H1 (cell line): ENCODE data around the gene CYP4B1. TPM values are rescaled to one million over a fixed set of nuclear protein-coding genes. Genes with fewer than 3 reads are reported as not detected.

Experiments
- CTCF ChIA-PET: fragments of 300-600 bp; sonication (Branson Sonifier 250); formaldehyde crosslinking; loops from one replicate; lab custom pipeline; 2021; ENCODE audit not compliant: partially characterized antibody; lab: Charles Lee
- POLR2A ChIA-PET: fragments of 300-600 bp; sonication (Branson Sonifier 250); formaldehyde crosslinking; loops from one replicate; lab custom pipeline; 2021; ENCODE audit warnings: inconsistent platforms; ENCODE audit not compliant: partially characterized antibody; lab: Charles Lee
- DNase-seq, 2 experiments: peaks; one replicate each; pipeline versions ENCODE4 v3.0.0 to v3.0.0-alpha.2; 2010 to 2022; ENCODE audit warnings: low spot score in 2 of 2, low read depth in 1 of 2, mixed read lengths in 1 of 2
- FAIRE-seq: peaks from 2 replicates; lab custom pipeline; 2011; peaks lifted over from hg19 to GRCh38; lab: Jason Lieb, UNC
- H2AFZ ChIP-seq: 2 replicates; pipeline ENCODE4 v1.8.1; 2012; ENCODE audit warnings: low read length, inconsistent platforms
- H2AK5ac ChIP-seq: 2 replicates; pipeline ENCODE4 v1.6.1; 2013; ENCODE audit warnings: low read depth, low read length
- H2BK120ac ChIP-seq: replicated peaks from 2 replicates; pipeline ENCODE3; 2013; ENCODE audit warnings: low read depth, low read length, inconsistent platforms
- H2BK12ac ChIP-seq: 2 replicates; pipeline ENCODE4 v1.6.1; 2013; ENCODE audit warnings: low read depth, low read length
- H2BK15ac ChIP-seq: 2 replicates; pipeline ENCODE4 v1.6.1; 2013; ENCODE audit warnings: low read length
- H2BK20ac ChIP-seq: 2 replicates; pipeline ENCODE4 v1.6.1; 2013; ENCODE audit warnings: low read length
- H2BK5ac ChIP-seq: 2 replicates; pipeline ENCODE4 v1.6.1; 2013; ENCODE audit warnings: low read depth, low read length
- H3K14ac ChIP-seq: 2 replicates; pipeline ENCODE4 v1.6.1; 2013; ENCODE audit warnings: inconsistent platforms; ENCODE audit not compliant: insufficient read length
- H3K18ac ChIP-seq: 2 replicates; pipeline ENCODE4 v1.6.1; 2013; ENCODE audit warnings: low read length; ENCODE audit errors: extremely low read depth
- H3K23ac ChIP-seq: 2 replicates; pipeline ENCODE4 v1.6.1; 2013; ENCODE audit warnings: inconsistent platforms; ENCODE audit not compliant: insufficient read length
- H3K23me2 ChIP-seq: 2 replicates; pipeline ENCODE4 v1.6.1; 2013; ENCODE audit warnings: low read depth, low read length
- H3K27ac ChIP-seq: 2 replicates; pipeline ENCODE4 v1.6.1; 2011; ENCODE audit warnings: low read depth, low read length, inconsistent platforms
- H3K27me3 ChIP-seq, 4 experiments: replicated peaks in 1 of 4; 1 replicate in 1 of 4; 2 replicates in 3 of 4; pipeline versions ENCODE4 v1.6.1 to v1.8.1; 2011 to 2013; ENCODE audit warnings: low read length in 3 of 4, mild to moderate bottlenecking in 3 of 4, inconsistent platforms in 2 of 4, mixed read lengths in 2 of 4, moderate library complexity in 1 of 4; ENCODE audit not compliant: control insufficient read depth in 3 of 4, insufficient read depth in 3 of 4; ENCODE audit errors: extremely low read depth in 1 of 4
- H3K36me3 ChIP-seq, 4 experiments: 2 replicates each; pipeline versions ENCODE4 v1.6.1 to v1.8.1; 2011 to 2013; ENCODE audit warnings: mild to moderate bottlenecking in 4 of 4, low read length in 3 of 4, moderate library complexity in 2 of 4, control low read depth in 1 of 4, inconsistent platforms in 1 of 4; ENCODE audit not compliant: insufficient read depth in 4 of 4, control insufficient read depth in 2 of 4
- H3K4ac ChIP-seq: replicated peaks from 2 replicates; pipeline ENCODE3; 2013; ENCODE audit warnings: low read length, low read depth, mixed read lengths, inconsistent platforms; ENCODE audit not compliant: insufficient read length
- H3K4me1 ChIP-seq, 4 experiments: replicated peaks in 1 of 4; 1 replicate in 1 of 4; 2 replicates in 3 of 4; pipeline versions ENCODE4 v1.6.1 to v1.8.1; 2011 to 2013; ENCODE audit warnings: low read length in 3 of 4, inconsistent platforms in 2 of 4, mixed read lengths in 1 of 4; ENCODE audit not compliant: insufficient read depth in 4 of 4, control insufficient read depth in 3 of 4
- H3K4me2 ChIP-seq, 2 experiments: 2 replicates each; pipeline versions ENCODE4 v1.6.1 to v1.8.1; 2011 to 2013; ENCODE audit warnings: low read depth in 2 of 2, low read length in 2 of 2, control low read depth in 1 of 2, inconsistent platforms in 1 of 2, mild to moderate bottlenecking in 1 of 2; ENCODE audit not compliant: insufficient read depth in 1 of 2
- H3K4me3 ChIP-seq, 4 experiments: fragments of 200-600, 300-600 bp in 1 of 4; sonication (generic), shearing (Covaris generic), sonication (Bioruptor Twin) in 1 of 4; 2 replicates each; pipeline versions ENCODE4 v1.5.1 to v1.8.1; 2011 to 2016; ENCODE audit warnings: low read length in 4 of 4, low read depth in 3 of 4, control low read depth in 2 of 4, inconsistent platforms in 2 of 4, mild to moderate bottlenecking in 2 of 4, mixed read lengths in 1 of 4, moderate library complexity in 1 of 4; ENCODE audit not compliant: insufficient read depth in 2 of 4; ENCODE audit errors: extremely low read depth in 1 of 4
- H3K56ac ChIP-seq: replicated peaks from 2 replicates; pipeline ENCODE3; 2013; ENCODE audit warnings: low read depth, mild to moderate bottlenecking, mixed read lengths, low read length, inconsistent platforms; ENCODE audit not compliant: insufficient read length
- H3K79me1 ChIP-seq: 2 replicates; pipeline ENCODE4 v1.6.1; 2013; ENCODE audit warnings: low read depth, low read length, control low read depth
- H3K79me2 ChIP-seq, 2 experiments: 2 replicates each; pipeline versions ENCODE4 v1.6.1 to v1.8.1; 2012 to 2013; ENCODE audit warnings: low read length in 2 of 2, mild to moderate bottlenecking in 2 of 2, inconsistent platforms in 1 of 2; ENCODE audit not compliant: insufficient read depth in 2 of 2, control insufficient read depth in 1 of 2
- H3K9ac ChIP-seq, 4 experiments: replicated peaks in 1 of 4; 1 replicate in 1 of 4; 2 replicates in 3 of 4; pipeline versions ENCODE4 v1.6.1 to v1.8.1; 2011 to 2013; ENCODE audit warnings: low read depth in 3 of 4, low read length in 3 of 4, control low read depth in 2 of 4, mild to moderate bottlenecking in 2 of 4, moderate library complexity in 2 of 4, inconsistent platforms in 1 of 4; ENCODE audit errors: extremely low read depth in 1 of 4
- H3K9me3 ChIP-seq, 2 experiments: 2 replicates each; pipeline versions ENCODE4 v1.6.1 to v1.8.1; 2012 to 2013; ENCODE audit warnings: mild to moderate bottlenecking in 2 of 2, moderate library complexity in 2 of 2, control low read depth in 1 of 2, inconsistent platforms in 1 of 2, low read depth in 1 of 2, low read length in 1 of 2, mixed read lengths in 1 of 2; ENCODE audit not compliant: insufficient read depth in 2 of 2
- H4K20me1 ChIP-seq, 2 experiments: replicated peaks in 1 of 2; 2 replicates each; pipeline versions ENCODE3 to v1.8.1; 2011 to 2013; ENCODE audit warnings: inconsistent platforms in 2 of 2, low read length in 2 of 2, mild to moderate bottlenecking in 1 of 2; ENCODE audit not compliant: insufficient read depth in 2 of 2, control insufficient read depth in 1 of 2
- H4K5ac ChIP-seq: 2 replicates; pipeline ENCODE4 v1.6.1; 2013; ENCODE audit warnings: low read length, low read depth, mixed read lengths, inconsistent platforms; ENCODE audit not compliant: insufficient read length
- H4K8ac ChIP-seq: 2 replicates; pipeline ENCODE4 v1.8.0; 2013; ENCODE audit warnings: mild to moderate bottlenecking, moderate library complexity, low read length, inconsistent platforms; ENCODE audit not compliant: insufficient read depth; ENCODE audit errors: extremely low read depth
- H4K91ac ChIP-seq: replicated peaks from 2 replicates; pipeline ENCODE3; 2013; ENCODE audit warnings: low read length, mixed read lengths, inconsistent platforms; ENCODE audit not compliant: insufficient read length
- CHD1 ChIP-seq: IDR thresholded peaks from 2 replicates; pipeline ENCODE4 v1.6.1; 2012; ENCODE audit warnings: low read depth, low read length, improper control_type of control experiment
- HDAC2 ChIP-seq, 2 experiments: fragments of 300-600 bp in 1 of 2; sonication (generic) in 1 of 2; IDR thresholded peaks; 2 replicates each; pipeline ENCODE4 v1.6.1; 2011 to 2012; ENCODE audit warnings: low read depth in 2 of 2, low read length in 2 of 2, mild to moderate bottlenecking in 2 of 2, moderate library complexity in 2 of 2, borderline replicate concordance in 1 of 2, inconsistent platforms in 1 of 2
- SP4 ChIP-seq: IDR thresholded peaks from 2 replicates; pipeline ENCODE4 v1.6.1; 2012; ENCODE audit warnings: low read length, inconsistent platforms
- WGBS, 2 experiments: shearing (Covaris generic) in 1 of 2; methylation state at CpG; one replicate each; pipeline versions ENCODE4 v1.1.6 to v1.1.7; 2013 to 2015; ENCODE audit warnings: low lambda C conversion rate in 2 of 2, mixed read lengths in 2 of 2, inconsistent platforms in 1 of 2, low coverage in 1 of 2, missing lambda C conversion rate in 1 of 2; ENCODE audit not compliant: insufficient replicate concordance in 2 of 2, insufficient coverage in 1 of 2, insufficient read length in 1 of 2; ENCODE audit errors: extremely low coverage in 1 of 2, missing lambda C conversion rate in 1 of 2; 5-methylcytosine and 5-hydroxymethylcytosine counted together
- polyA plus RNA-seq, 7 experiments: library from polyadenylated mRNA; depleted of rRNA in 3 of 7; stranded (reverse) in 5 of 7; unstranded in 2 of 7; fragments of >200 nt in 5 of 7; fragments of 200-250 nt in 2 of 7; gene quantifications; 1 replicate in 5 of 7; 2 replicates in 1 of 7; 4 replicates in 1 of 7; pipeline versions ENCODE4 v1.2.1 to v1.2.3, GENCODE V29; 2011 to 2013; ENCODE audit warnings: missing spikeins in 2 of 7, mixed read lengths in 2 of 7
- total RNA-seq: library from RNA; stranded (reverse); fragmentation: NEBNext Ultra II Directional; extraction: Animal tissue kit (Norgen Biotek cat#: 25700); gene quantifications from 2 replicates; pipeline ENCODE4 v1.2.1, GENCODE V29; 2021

The CYP4B1 gene
- total and polyA plus RNA-seq, 2 of the 8 experiments (the other 6 are each of a cell fraction or from before 2014, with no cell fraction given) = 0.23 TPM; not detected in 1

DNA sequence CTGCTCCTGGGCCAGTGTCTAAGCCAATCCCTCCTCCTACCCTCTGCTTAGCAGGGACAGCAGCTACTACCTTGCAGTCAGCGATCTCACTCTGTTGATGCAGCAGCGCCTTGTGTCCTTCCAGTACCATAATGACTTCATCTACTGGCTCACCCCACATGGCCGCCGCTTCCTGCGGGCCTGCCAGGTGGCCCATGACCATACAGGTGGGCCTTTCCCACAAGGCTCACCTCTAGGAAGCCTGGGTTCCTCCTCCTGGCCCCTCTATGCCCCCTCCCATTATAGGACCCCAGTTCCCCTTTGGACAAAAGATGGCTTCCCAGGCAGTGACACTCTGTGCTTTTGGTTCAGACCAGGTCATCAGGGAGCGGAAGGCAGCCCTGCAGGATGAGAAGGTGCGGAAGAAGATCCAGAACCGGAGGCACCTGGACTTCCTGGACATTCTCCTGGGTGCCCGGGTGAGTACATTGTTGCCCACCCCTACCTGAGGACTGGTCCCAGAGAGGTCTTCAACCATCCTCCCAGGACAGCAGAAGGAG is 15.1 kb downstream of the CYP4B1 start:
- H3K79me2 ChIP-seq = no peaks in the 10 kb centered on the region
- H2BK20ac ChIP-seq = no peak overlapping the region
- no peak overlapping the region for H2BK15ac ChIP-seq
- no peak overlapping the region for H3K4ac ChIP-seq
- H4K20me1 ChIP-seq = no peaks in the 10 kb centered on the region
- no peak overlapping the region for H4K5ac ChIP-seq
- no peak overlapping the region for H2BK12ac ChIP-seq
- CTCF ChIA-PET = interaction anchor here (0.8 kb wide), 1 partner anchor 229 kb away, joined by 3 read pairs; no protein-coding TSS in a partner anchor
- no peak overlapping the region for H3K4me3 ChIP-seq
- POLR2A ChIA-PET = no interaction called here
- no peaks in the 10 kb centered on the region for H3K4me1 ChIP-seq
- H3K9me3 ChIP-seq = no peaks in the 10 kb centered on the region
- DNase-seq (no peak), FAIRE-seq (no peak)
- H3K14ac ChIP-seq = no peak overlapping the region
- no peak overlapping the region for H2AK5ac ChIP-seq
- no peak overlapping the region for H2AFZ ChIP-seq
- peak overlapping the region; percentile 38; the same call in 1 of the 2 replicates for H4K8ac ChIP-seq
- H3K56ac ChIP-seq = no peak overlapping the region
- no peaks in the 10 kb centered on the region for H3K36me3 ChIP-seq
- H3K4me2 ChIP-seq = no peak overlapping the region
- 93% methylated on average over 9 of the region's 9 CpGs; no CpG with 5 or more reads in 1 of the 2 experiments for WGBS, 2 experiments
- no peak overlapping the region for H3K18ac ChIP-seq
- no peak overlapping the region for H3K27ac ChIP-seq
- TF ChIP-seq CHD1 = no peak
- TF ChIP-seq SP4 = no peak
- TF ChIP-seq HDAC2 (IDR thresholded peaks at IDR 0.05; ENCODE audit: borderline replicate concordance in 1 of 2, low read depth in 2 of 2, low read length in 2 of 2) = no peak
- H3K79me1 ChIP-seq = no peaks in the 10 kb centered on the region
- no peaks in the 10 kb centered on the region for H3K23me2 ChIP-seq
- H3K27me3 ChIP-seq = no peaks in the 10 kb centered on the region
- H2BK5ac ChIP-seq = no peak overlapping the region
- H4K91ac ChIP-seq = no peak overlapping the region
- H2BK120ac ChIP-seq = no peak overlapping the region
- no peak overlapping the region for H3K23ac ChIP-seq
- H3K9ac ChIP-seq = no peak overlapping the region
